Thyroid gland (tissue), 4 donors: Measurements from ENCODE around the gene GRAMD4. TPM values are rescaled to one million over a fixed set of nuclear protein-coding genes. Genes with fewer than 3 reads are reported as not detected.
"Not testable (repeated sequence)": the region's sequence is repeated elsewhere in the genome, so short reads cannot be mapped to it uniquely, and the experiment has no call there.

Source experiments
- DNase-seq, 2 donors: peaks; one replicate each; pipeline ENCODE4 v3.0.0-alpha.2; 2019
- H3K27ac ChIP-seq, 3 donors: fragments of 200-600 bp; sonication (generic); 1 replicate in 2 of 3; 2 replicates in 1 of 3; pipeline ENCODE4 v1.5.1; 2016 to 2019; ENCODE audit warnings: mild to moderate bottlenecking in 1 of 3, moderate library complexity in 1 of 3
- H3K27me3 ChIP-seq: fragments of 200-600 bp; sonication (generic); one replicate; pipeline ENCODE4 v1.5.1; 2019
- H3K36me3 ChIP-seq, 2 donors: fragments of 200-600 bp; sonication (generic); one replicate each; pipeline ENCODE4 v1.5.1; 2016 to 2019
- H3K4me1 ChIP-seq, 2 donors: fragments of 200-600 bp; sonication (generic); one replicate each; pipeline ENCODE4 v1.5.1; 2017 to 2019
- H3K4me3 ChIP-seq, 3 donors: fragments of 200-600 bp; sonication (generic); replicated peaks in 1 of 3; 1 replicate in 2 of 3; 2 replicates in 1 of 3; pipeline ENCODE4 v1.5.1; 2016; ENCODE audit warnings: mild to moderate bottlenecking in 1 of 3
- H3K9me3 ChIP-seq: fragments of 200-600 bp; sonication (generic); one replicate; pipeline ENCODE4 v1.5.1; 2017
- POLR2A ChIP-seq, 2 donors: fragments of 450-650 bp; IDR thresholded peaks; one replicate each; pipeline ENCODE4 v1.6.1; 2017; ENCODE audit warnings: antibody characterized with exemption in 2 of 2, mild to moderate bottlenecking in 2 of 2, moderate library complexity in 1 of 2
- WGBS, 2 donors: methylation state at CpG; one replicate each; pipeline ENCODE4 v1.1.5; 2017; 5-methylcytosine and 5-hydroxymethylcytosine counted together
- intact Hi-C: fragments of 100-400 bp; cut with DNase I; formaldehyde crosslinking; loops from one replicate; pipeline ENCODE4 v1.15.1; 2023
- total RNA-seq, 4 donors: library from RNA; depleted of rRNA; stranded (reverse); fragments of >200 nt; gene quantifications; one replicate each; pipeline ENCODE4 v1.2.3, GENCODE V29; 2016
- TF ChIP-seq, protein P1 (sequence below), 6 experiments: fragments of 200-600 bp in 3 of 6; fragments of 450-650 bp in 3 of 6; sonication (generic) in 3 of 6; IDR thresholded peaks; one replicate each; pipeline ENCODE4 v1.5.1; 2016 to 2019; ENCODE audit warnings: antibody characterized with exemption in 6 of 6, mild to moderate bottlenecking in 2 of 6, inconsistent platforms in 1 of 6, moderate library complexity in 1 of 6

GRAMD4 gene
- total RNA-seq, 4 donors from 2014 or later: 33.5 to 193 (median 62.1) TPM

- no peaks in the 10 kb centered on the region for H3K27me3 ChIP-seq
- intact Hi-C loops: no loop called here
- H3K4me3 ChIP-seq: no peak overlapping the region
- DNase-seq: no peak
- H3K4me1 ChIP-seq: peaks cover 21 to 24% of the 10 kb centered on the region in 2 donors
- no peak overlapping the region for H3K27ac ChIP-seq
- WGBS, 2 donors: 90 to 93% methylated on average over 6 to 7 of the region's 10 CpGs
- TF ChIP-seq, protein P1, sequence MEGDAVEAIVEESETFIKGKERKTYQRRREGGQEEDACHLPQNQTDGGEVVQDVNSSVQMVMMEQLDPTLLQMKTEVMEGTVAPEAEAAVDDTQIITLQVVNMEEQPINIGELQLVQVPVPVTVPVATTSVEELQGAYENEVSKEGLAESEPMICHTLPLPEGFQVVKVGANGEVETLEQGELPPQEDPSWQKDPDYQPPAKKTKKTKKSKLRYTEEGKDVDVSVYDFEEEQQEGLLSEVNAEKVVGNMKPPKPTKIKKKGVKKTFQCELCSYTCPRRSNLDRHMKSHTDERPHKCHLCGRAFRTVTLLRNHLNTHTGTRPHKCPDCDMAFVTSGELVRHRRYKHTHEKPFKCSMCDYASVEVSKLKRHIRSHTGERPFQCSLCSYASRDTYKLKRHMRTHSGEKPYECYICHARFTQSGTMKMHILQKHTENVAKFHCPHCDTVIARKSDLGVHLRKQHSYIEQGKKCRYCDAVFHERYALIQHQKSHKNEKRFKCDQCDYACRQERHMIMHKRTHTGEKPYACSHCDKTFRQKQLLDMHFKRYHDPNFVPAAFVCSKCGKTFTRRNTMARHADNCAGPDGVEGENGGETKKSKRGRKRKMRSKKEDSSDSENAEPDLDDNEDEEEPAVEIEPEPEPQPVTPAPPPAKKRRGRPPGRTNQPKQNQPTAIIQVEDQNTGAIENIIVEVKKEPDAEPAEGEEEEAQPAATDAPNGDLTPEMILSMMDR (IDR thresholded peaks at IDR 0.05): no peak
- no peak for TF ChIP-seq POLR2A (IDR thresholded peaks at IDR 0.05)
- no peaks in the 10 kb centered on the region for H3K9me3 ChIP-seq
- H3K36me3 ChIP-seq: no peaks in the 10 kb centered on the region
Measured at GRCh38 chr22:46633334-46633890, 13.2 kb downstream of the GRAMD4 start.

DNA sequence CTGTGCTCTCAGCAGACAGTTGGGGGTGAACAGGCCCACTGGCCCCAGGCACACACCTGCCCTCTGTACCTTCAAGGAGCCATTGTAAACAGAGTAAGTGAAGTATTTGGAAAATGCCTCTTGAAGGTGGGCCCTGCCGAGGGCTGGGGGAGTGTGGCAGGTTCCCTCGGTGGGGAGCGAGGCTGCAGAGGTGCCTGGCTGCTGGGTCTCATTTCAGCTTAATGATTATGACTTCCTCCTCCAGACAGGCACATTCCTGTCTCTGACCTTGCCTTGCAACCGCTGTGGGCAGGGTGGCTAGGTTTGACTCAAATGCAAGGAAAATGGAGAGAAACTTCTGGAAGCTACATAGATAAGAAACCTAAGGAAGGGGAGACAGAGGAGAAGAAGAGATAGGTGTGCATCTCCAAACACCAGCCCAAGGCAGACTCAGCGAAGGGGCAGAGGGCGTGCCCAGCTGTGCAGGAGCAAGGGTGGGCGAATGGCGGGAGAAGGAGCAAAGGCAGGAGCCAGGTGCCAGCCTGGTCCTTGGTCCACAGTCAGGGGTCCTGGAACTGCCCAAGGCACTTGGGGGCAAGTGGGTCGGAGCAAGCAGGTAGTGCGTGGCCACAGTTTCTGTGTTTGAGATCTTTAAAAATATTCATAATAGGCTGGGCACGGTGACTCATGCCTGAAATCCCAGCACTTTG lies 14.0 kb downstream of the GRAMD4 start:
- Histone ChIP-seq H3K4me3 (no peak overlapping the region), H3K36me3 (no peaks in the 10 kb centered on the region), H3K9me3 (no peaks in the 10 kb centered on the region), H3K27ac (no peak overlapping the region), H3K4me1 (peaks cover 24 to 26% of the 10 kb centered on the region in 2 donors), H3K27me3 (no peaks in the 10 kb centered on the region)
- no peak for DNase-seq
- 89% methylated on average over 11 of the region's 11 CpGs for WGBS, 2 donors
- TF ChIP-seq, protein P1 (IDR thresholded peaks at IDR 0.05): no peak
- no peak for TF ChIP-seq POLR2A (IDR thresholded peaks at IDR 0.05)
- intact Hi-C loops: no loop called here

GRCh38 chr22:46634973-46635685 lies 14.9 kb downstream of the GRAMD4 start:
- H3K9me3 ChIP-seq, H3K27me3 ChIP-seq, intact Hi-C loops, H3K4me3 ChIP-seq, H3K36me3 ChIP-seq: not testable (repeated sequence)
- peak; percentile 51 to 73 for DNase-seq
- peaks cover 24 to 26% of the 10 kb centered on the region in 2 donors for H3K4me1 ChIP-seq
- H3K27ac ChIP-seq: peak overlapping the region in 1 of 3 donors; percentile 23
- WGBS, 2 donors: 26 to 41% methylated on average over 7 of the region's 30 CpGs

GRCh38 chr22:46635756-46636155 lies 15.6 kb downstream of the GRAMD4 start:
- TF ChIP-seq POLR2A (IDR thresholded peaks at IDR 0.05): no peak
- TF ChIP-seq, protein P1 (IDR thresholded peaks at IDR 0.05): no peak
- no peaks in the 10 kb centered on the region for H3K9me3 ChIP-seq
- H3K4me3 ChIP-seq: no peak overlapping the region
- peaks cover 24 to 26% of the 10 kb centered on the region in 2 donors for H3K4me1 ChIP-seq
- H3K27ac ChIP-seq: peak overlapping the region in 1 of 3 donors; percentile 18
- H3K27me3 ChIP-seq: no peaks in the 10 kb centered on the region
- intact Hi-C loops: no loop called here
- WGBS, 2 donors: 20% methylated on average over 1 of the region's 11 CpGs; no CpG with 5 or more reads in 1 of the 2 donors
- H3K36me3 ChIP-seq: no peaks in the 10 kb centered on the region
- DNase-seq: no peak

- H3K27ac ChIP-seq: peak overlapping the region in 2 of 3 donors; percentile 18
Measured at GRCh38 chr22:46636221-46637002, 16.2 kb downstream of the GRAMD4 start.

More at GRCh38 chr22:46636221-46637002, 16.2 kb downstream of the GRAMD4 start:
- Histone ChIP-seq H3K27me3 (no peaks in the 10 kb centered on the region), H3K4me3 (no peak overlapping the region), H3K4me1 (peaks cover 24 to 26% of the 10 kb centered on the region in 2 donors), H3K36me3 (no peaks in the 10 kb centered on the region), H3K9me3 (no peaks in the 10 kb centered on the region)
- DNase-seq: peak in 1 of 2 donors; percentile 37
- 74 to 88% methylated on average over 12 of the region's 29 CpGs for WGBS, 2 donors
- TF ChIP-seq, protein P1 (IDR thresholded peaks at IDR 0.05): no peak
- no peak for TF ChIP-seq POLR2A (IDR thresholded peaks at IDR 0.05)
- intact Hi-C loops: no loop called here
